ENCODE data around the gene PPM1L. TPM values are rescaled to one million over a fixed set of nuclear protein-coding genes. Genes with fewer than 3 reads are reported as not detected.

The PPM1L gene
- polyA plus RNA-seq, 1 donor (not counting 4 experiments of a cell fraction or from before 2014, with no cell fraction given) = 0.58 TPM

DNA sequence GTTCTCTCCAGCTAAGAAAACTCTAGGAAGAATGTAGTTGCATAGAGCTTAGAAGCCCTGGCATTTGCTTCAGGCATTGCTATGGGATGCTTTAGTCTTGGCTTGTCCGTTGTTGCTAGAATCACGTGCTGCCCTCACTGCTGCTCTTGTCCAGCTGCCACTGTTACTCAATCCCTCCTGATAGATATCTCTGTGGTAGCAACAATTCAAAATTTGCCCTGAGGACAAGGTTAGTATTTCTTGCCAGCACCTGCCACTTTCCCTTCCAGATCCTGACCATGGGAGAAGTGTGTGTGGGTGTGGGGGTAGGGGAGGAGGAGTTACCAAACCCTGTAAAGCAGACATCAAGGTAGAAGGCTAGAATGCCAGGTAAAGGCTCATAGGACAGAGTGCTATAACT lies 113.8 kb downstream of the PPM1L start:
- no peak overlapping the region for H3K4me3 ChIP-seq (ENCODE audit: control insufficient read depth in 2 of 3, extremely low read depth in 1 of 3, insufficient read depth in 2 of 3, low read depth in 1 of 3, low read length in 3 of 3)
- no peaks in the 10 kb centered on the region for H4K20me1 ChIP-seq (ENCODE audit: control insufficient read depth, extremely low read depth, insufficient read depth, low read length)
- DNase-seq (ENCODE audit: low read depth, low spot score) = no peak
- H2AFZ ChIP-seq (ENCODE audit: control insufficient read depth, low read length) = no peak overlapping the region
- TF ChIP-seq EZH2 (IDR thresholded peaks at IDR 0.05; ENCODE audit: low read length) (no peak), CTCF (optimal IDR thresholded peaks at IDR 0.05 in 1 of 3, IDR thresholded peaks at IDR 0.05 in 1 of 3, conservative IDR thresholded peaks at IDR 0.05 in 1 of 3; ENCODE audit: extremely low read depth in 1 of 3, insufficient read depth in 2 of 3, low read length in 3 of 3) (no peak)
- peaks cover 2% of the 10 kb centered on the region for H3K27me3 ChIP-seq (ENCODE audit: control insufficient read depth, extremely low read depth, insufficient read depth, low read length)
- no peaks in the 10 kb centered on the region for H3K79me2 ChIP-seq (ENCODE audit: control insufficient read depth, insufficient read depth, low read length)
- FAIRE-seq = no peak
- no peaks in the 10 kb centered on the region for H3K9me3 ChIP-seq (ENCODE audit: control insufficient read depth, low read depth, low read length)
- no peaks in the 10 kb centered on the region for H3K9me1 ChIP-seq (ENCODE audit: control insufficient read depth, extremely low read depth, insufficient read depth, low read length)
- no peaks in the 10 kb centered on the region for H3K36me3 ChIP-seq (ENCODE audit: control insufficient read depth in 2 of 2, extremely low read depth in 1 of 2, insufficient read depth in 2 of 2, low read length in 2 of 2)
- dilution Hi-C loops (cut with MboI; ENCODE audit: extremely low pct_ligation_motif_present, low sequenced_read_pairs) = no loop called here
- H3K4me2 ChIP-seq (ENCODE audit: control insufficient read depth, extremely low read depth, insufficient read depth, low read depth, low read length) = no peak overlapping the region
- H3K4me1 ChIP-seq (ENCODE audit: control insufficient read depth, extremely low read depth, insufficient read depth, low read length) = no peaks in the 10 kb centered on the region
- H3K27ac ChIP-seq (ENCODE audit: control insufficient read depth, insufficient read depth, low read length) = no peak overlapping the region
- H3K9ac ChIP-seq (ENCODE audit: control insufficient read depth, extremely low read depth, insufficient read depth, low read length) = no peak overlapping the region

DNA sequence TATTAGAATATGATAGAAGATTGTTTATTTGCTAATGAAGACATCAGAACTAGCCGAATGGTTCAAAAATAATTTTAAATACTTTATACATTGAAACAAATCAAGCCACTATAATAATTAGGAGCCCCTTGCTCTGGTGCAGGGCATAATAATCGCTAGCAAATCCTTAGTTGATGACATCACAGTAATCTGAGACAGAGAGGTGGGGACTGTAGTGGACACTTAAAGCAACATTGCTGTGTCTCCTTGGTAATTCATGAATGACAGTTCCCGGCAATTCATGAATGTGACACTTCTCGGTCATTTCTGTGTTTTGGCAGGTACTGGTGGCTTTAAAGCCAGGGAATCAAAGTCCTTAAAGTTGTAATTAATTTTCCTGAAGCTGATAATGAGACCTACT lies 114.3 kb downstream of the PPM1L start:
- Histone ChIP-seq H3K27me3 (ENCODE audit: control insufficient read depth, extremely low read depth, insufficient read depth, low read length) (peaks cover 3% of the 10 kb centered on the region), H3K9me3 (ENCODE audit: control insufficient read depth, low read depth, low read length) (no peaks in the 10 kb centered on the region), H3K4me2 (ENCODE audit: control insufficient read depth, extremely low read depth, insufficient read depth, low read depth, low read length) (no peak overlapping the region), H3K27ac (ENCODE audit: control insufficient read depth, insufficient read depth, low read length) (no peak overlapping the region), H2AFZ (ENCODE audit: control insufficient read depth, low read length) (no peak overlapping the region), H3K9me1 (ENCODE audit: control insufficient read depth, extremely low read depth, insufficient read depth, low read length) (no peaks in the 10 kb centered on the region), H3K4me3 (ENCODE audit: control insufficient read depth in 2 of 3, extremely low read depth in 1 of 3, insufficient read depth in 2 of 3, low read depth in 1 of 3, low read length in 3 of 3) (no peak overlapping the region), H3K36me3 (ENCODE audit: control insufficient read depth in 2 of 2, extremely low read depth in 1 of 2, insufficient read depth in 2 of 2, low read length in 2 of 2) (no peaks in the 10 kb centered on the region), H3K79me2 (ENCODE audit: control insufficient read depth, insufficient read depth, low read length) (no peaks in the 10 kb centered on the region), H3K4me1 (ENCODE audit: control insufficient read depth, extremely low read depth, insufficient read depth, low read length) (no peaks in the 10 kb centered on the region), H3K9ac (ENCODE audit: control insufficient read depth, extremely low read depth, insufficient read depth, low read length) (no peak overlapping the region), H4K20me1 (ENCODE audit: control insufficient read depth, extremely low read depth, insufficient read depth, low read length) (no peaks in the 10 kb centered on the region)
- DNase-seq (ENCODE audit: low read depth, low spot score) (no peak), FAIRE-seq (no peak)
- TF ChIP-seq CTCF (optimal IDR thresholded peaks at IDR 0.05 in 1 of 3, IDR thresholded peaks at IDR 0.05 in 1 of 3, conservative IDR thresholded peaks at IDR 0.05 in 1 of 3; ENCODE audit: extremely low read depth in 1 of 3, insufficient read depth in 2 of 3, low read length in 3 of 3) (no peak), EZH2 (IDR thresholded peaks at IDR 0.05; ENCODE audit: low read length) (no peak)
- dilution Hi-C loops (cut with MboI; ENCODE audit: extremely low pct_ligation_motif_present, low sequenced_read_pairs) = no loop called here

All from keratinocyte (primary cell).